Measurements from ENCODE around the gene ITPKA. TPM values are rescaled to one million over a fixed set of nuclear protein-coding genes. Genes with fewer than 3 reads are reported as not detected.

ITPKA gene
- total RNA-seq, 1 donor from 2014 or later = not detected

GRCh38 chr15:41545218-41545617, 51.5 kb downstream of the ITPKA start:
- ATAC-seq (no peak), DNase-seq (ENCODE audit: low spot score) (no peak)
- intact Hi-C loops (cut with DNase I) = no loop called here

- ATAC-seq (no peak), DNase-seq (ENCODE audit: low spot score) (no peak)
- intact Hi-C loops (cut with DNase I) = no loop called here
Measured at GRCh38 chr15:41546851-41547786, 53.4 kb downstream of the ITPKA start.

- DNase-seq (ENCODE audit: low spot score) = no peak
- no peak for ATAC-seq
- intact Hi-C loops (cut with DNase I) = no loop called here
Measured at GRCh38 chr15:41550066-41550775, 56.5 kb downstream of the ITPKA start.

Other genes starting within 250 kb of the ITPKA start
- 0.40 TPM for gene OIP5, start 161.3 kb upstream of the ITPKA start, total RNA-seq
- gene NUSAP1, start 161.0 kb upstream of the ITPKA start, total RNA-seq = 3.1 TPM
- 14.4 TPM for gene NDUFAF1, start 91.4 kb upstream of the ITPKA start, total RNA-seq
- gene RTF1, start 76.8 kb upstream of the ITPKA start, total RNA-seq = 35.4 TPM
- 1.1 TPM for gene LTK, start 20.0 kb downstream of the ITPKA start, total RNA-seq
- gene RPAP1, start 50.4 kb downstream of the ITPKA start, total RNA-seq = 30.0 TPM
- gene TYRO3, start 65.3 kb downstream of the ITPKA start, total RNA-seq = 36.9 TPM
- gene MGA, start 166.5 kb downstream of the ITPKA start, total RNA-seq = 55.5 TPM